Measurements from ENCODE around the gene CHAF1A.

CHAF1A gene

DNA sequence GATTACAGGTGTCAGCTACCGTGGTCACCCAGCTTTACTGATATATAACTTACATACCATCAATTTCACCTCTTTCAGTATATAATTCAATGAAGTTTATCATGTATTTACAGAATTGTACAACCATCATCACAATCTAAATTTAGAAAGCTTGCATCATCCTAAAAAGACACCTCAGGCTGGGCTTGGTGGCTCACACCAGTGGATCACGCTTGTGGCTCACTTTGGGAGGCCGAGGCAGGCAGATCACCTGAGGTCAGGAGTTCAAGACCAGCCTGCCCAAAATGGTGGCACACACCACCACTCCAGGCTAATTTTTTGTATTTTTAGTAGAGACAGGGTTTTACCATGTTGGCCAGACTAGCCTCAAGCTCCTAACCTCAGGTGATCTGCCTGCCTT is 65.4 kb downstream of the CHAF1A start:
- Histone ChIP-seq H3K9me3 (ENCODE audit: insufficient read depth, low read depth, low read length) (no peaks in the 10 kb centered on the region), H3K36me3 (ENCODE audit: insufficient read depth, low read length) (no peaks in the 10 kb centered on the region), H3F3A (ENCODE audit: low read depth) (0 out of 2 replicates have a peak, but pooled peaks cover 4% of the 10 kb centered on the region), H3K4me3 (ENCODE audit: low read length, poor library complexity, severe bottlenecking) (no peak overlapping the region), H3K9ac (ENCODE audit: low read depth, low read length, poor library complexity, severe bottlenecking) (no peak overlapping the region), H3K79me2 (ENCODE audit: insufficient read depth, low read length) (peaks cover 6% of the 10 kb centered on the region), H3K4me1 (ENCODE audit: insufficient read depth, low read length, poor library complexity, severe bottlenecking) (no peaks in the 10 kb centered on the region), H3K27me3 (ENCODE audit: insufficient read depth, low read length, poor library complexity, severe bottlenecking) (no peaks in the 10 kb centered on the region), H3K4me2 (ENCODE audit: low read depth, low read length, poor library complexity, severe bottlenecking) (no peak overlapping the region), H2AFZ (ENCODE audit: low read length) (no peak overlapping the region), H4K20me1 (ENCODE audit: insufficient read depth, low read length, poor library complexity, severe bottlenecking) (peaks cover 5% of the 10 kb centered on the region), H3K9me2 (replicated peaks; ENCODE audit: low read depth, low read length) (no peaks in the 10 kb centered on the region)
- TF ChIP-seq EZH2phosphoT487 (IDR thresholded peaks at IDR 0.05; ENCODE audit: borderline replicate concordance) = no peak
- TF ChIP-seq, protein P1, sequence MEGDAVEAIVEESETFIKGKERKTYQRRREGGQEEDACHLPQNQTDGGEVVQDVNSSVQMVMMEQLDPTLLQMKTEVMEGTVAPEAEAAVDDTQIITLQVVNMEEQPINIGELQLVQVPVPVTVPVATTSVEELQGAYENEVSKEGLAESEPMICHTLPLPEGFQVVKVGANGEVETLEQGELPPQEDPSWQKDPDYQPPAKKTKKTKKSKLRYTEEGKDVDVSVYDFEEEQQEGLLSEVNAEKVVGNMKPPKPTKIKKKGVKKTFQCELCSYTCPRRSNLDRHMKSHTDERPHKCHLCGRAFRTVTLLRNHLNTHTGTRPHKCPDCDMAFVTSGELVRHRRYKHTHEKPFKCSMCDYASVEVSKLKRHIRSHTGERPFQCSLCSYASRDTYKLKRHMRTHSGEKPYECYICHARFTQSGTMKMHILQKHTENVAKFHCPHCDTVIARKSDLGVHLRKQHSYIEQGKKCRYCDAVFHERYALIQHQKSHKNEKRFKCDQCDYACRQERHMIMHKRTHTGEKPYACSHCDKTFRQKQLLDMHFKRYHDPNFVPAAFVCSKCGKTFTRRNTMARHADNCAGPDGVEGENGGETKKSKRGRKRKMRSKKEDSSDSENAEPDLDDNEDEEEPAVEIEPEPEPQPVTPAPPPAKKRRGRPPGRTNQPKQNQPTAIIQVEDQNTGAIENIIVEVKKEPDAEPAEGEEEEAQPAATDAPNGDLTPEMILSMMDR (conservative IDR thresholded peaks at IDR 0.05; ENCODE audit: low read length) = no peak

DNA sequence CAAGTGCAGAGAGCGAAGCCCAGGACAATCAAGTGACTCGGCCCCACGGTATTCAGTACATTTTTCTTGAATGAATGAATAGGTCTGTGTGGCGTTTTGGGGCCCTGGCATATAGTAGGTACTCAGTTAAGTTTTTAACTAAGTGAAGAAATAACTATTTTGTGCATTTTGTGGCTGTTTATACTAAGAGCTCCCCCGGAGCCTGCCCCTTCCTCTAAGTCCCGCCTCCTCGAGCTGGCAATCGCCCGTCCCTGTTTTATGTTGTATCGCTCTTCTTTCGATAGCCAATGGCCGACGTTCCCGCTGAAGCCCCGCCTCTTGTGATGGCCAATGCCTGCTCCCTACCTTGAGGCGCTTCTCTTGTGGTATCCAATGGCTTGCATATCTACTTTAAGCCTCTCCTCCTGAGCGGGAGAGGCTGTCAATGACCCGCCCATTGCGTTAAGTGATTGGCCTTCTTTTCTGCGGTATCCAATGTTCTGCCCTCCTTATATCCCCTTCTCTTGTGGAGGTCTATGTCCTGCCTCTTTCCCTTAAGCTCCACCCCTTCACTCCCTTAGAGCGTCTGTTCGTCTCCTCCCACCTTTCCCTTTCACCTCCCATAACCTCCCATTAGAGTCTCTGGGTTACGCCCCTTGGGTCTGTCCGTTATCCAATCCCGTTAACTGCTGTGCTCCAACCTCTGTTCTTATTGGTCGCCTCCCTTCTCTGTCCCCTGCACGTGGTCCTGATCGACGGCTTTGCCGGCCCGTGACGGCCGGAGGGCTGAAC is 69.1 kb downstream of the CHAF1A start:
- peaks cover 35% of the 10 kb centered on the region for H3K79me2 ChIP-seq (ENCODE audit: insufficient read depth, low read length)
- H3K4me1 ChIP-seq (ENCODE audit: insufficient read depth, low read length, poor library complexity, severe bottlenecking) = peaks cover 11% of the 10 kb centered on the region
- no peaks in the 10 kb centered on the region for H3K9me2 ChIP-seq (replicated peaks; ENCODE audit: low read depth, low read length)
- peaks cover 30% of the 10 kb centered on the region for H4K20me1 ChIP-seq (ENCODE audit: insufficient read depth, low read length, poor library complexity, severe bottlenecking)
- 0 out of 2 replicates have a peak, but pooled peaks cover 4% of the 10 kb centered on the region for H3F3A ChIP-seq (ENCODE audit: low read depth)
- H3K36me3 ChIP-seq (ENCODE audit: insufficient read depth, low read length) = peaks cover 6% of the 10 kb centered on the region; the same call in 1 of the 2 replicates
- H2AFZ ChIP-seq (ENCODE audit: low read length) = peak overlapping the region; percentile 85
- H3K4me3 ChIP-seq (ENCODE audit: low read length, poor library complexity, severe bottlenecking) = peak overlapping the region; percentile 80
- TF ChIP-seq, protein P1 (conservative IDR thresholded peaks at IDR 0.05; ENCODE audit: low read length) = no peak
- no peak for TF ChIP-seq EZH2phosphoT487 (IDR thresholded peaks at IDR 0.05; ENCODE audit: borderline replicate concordance)
- H3K4me2 ChIP-seq (ENCODE audit: low read depth, low read length, poor library complexity, severe bottlenecking) = peak overlapping the region; percentile 88
- H3K9me3 ChIP-seq (ENCODE audit: insufficient read depth, low read depth, low read length) = no peaks in the 10 kb centered on the region
- no peaks in the 10 kb centered on the region for H3K27me3 ChIP-seq (ENCODE audit: insufficient read depth, low read length, poor library complexity, severe bottlenecking)
- H3K9ac ChIP-seq (ENCODE audit: low read depth, low read length, poor library complexity, severe bottlenecking) = peak overlapping the region; percentile 79

- peak within 1 kb of the TSS; percentile 94 for H3K9ac ChIP-seq (ENCODE audit: low read depth, low read length, poor library complexity, severe bottlenecking)
- H3K4me1 ChIP-seq (ENCODE audit: insufficient read depth, low read length, poor library complexity, severe bottlenecking) = peaks cover 11% of the 10 kb centered on the region
- peak within 1 kb of the TSS; percentile 85 for H2AFZ ChIP-seq (ENCODE audit: low read length)
- H3K27me3 ChIP-seq (ENCODE audit: insufficient read depth, low read length, poor library complexity, severe bottlenecking) = no peaks in the 10 kb centered on the region
- H3K36me3 ChIP-seq (ENCODE audit: insufficient read depth, low read length) = peaks cover 14% of the 10 kb centered on the region; the same call in 1 of the 2 replicates
- H4K20me1 ChIP-seq (ENCODE audit: insufficient read depth, low read length, poor library complexity, severe bottlenecking) = peaks cover 33% of the 10 kb centered on the region
- peak within 1 kb of the TSS; percentile 88 for H3K4me2 ChIP-seq (ENCODE audit: low read depth, low read length, poor library complexity, severe bottlenecking)
- no peaks in the 10 kb centered on the region for H3K9me2 ChIP-seq (replicated peaks; ENCODE audit: low read depth, low read length)
- H3F3A ChIP-seq (ENCODE audit: low read depth) = 0 out of 2 replicates have a peak, but pooled peaks cover 4% of the 10 kb centered on the region
- peak within 1 kb of the TSS; percentile 80 for H3K4me3 ChIP-seq (ENCODE audit: low read length, poor library complexity, severe bottlenecking)
- H3K79me2 ChIP-seq (ENCODE audit: insufficient read depth, low read length) = peaks cover 40% of the 10 kb centered on the region
- TF ChIP-seq, protein P1 (conservative IDR thresholded peaks at IDR 0.05; ENCODE audit: low read length) = no peak
- no peak for TF ChIP-seq EZH2phosphoT487 (IDR thresholded peaks at IDR 0.05; ENCODE audit: borderline replicate concordance)
- H3K9me3 ChIP-seq (ENCODE audit: insufficient read depth, low read depth, low read length) = no peaks in the 10 kb centered on the region
Measured at GRCh38 chr19:4472174-4472974, 69.9 kb downstream of the CHAF1A start, which contains the start of gene HDGFL2. HDGFL2 (plus strand) TSS chr19:4472297; CDS start chr19:4472351, 54 bp downstream.
